Tibial nerve (tissue), 4 donors: ENCODE data around the gene SFXN5. TPM values are rescaled to one million over a fixed set of nuclear protein-coding genes. Genes with fewer than 3 reads are reported as not detected.

Source experiments
- DNase-seq, 2 donors: peaks; one replicate each; pipeline ENCODE4 v3.0.0-alpha.2; 2019; ENCODE audit warnings: low spot score in 2 of 2
- H3K27ac ChIP-seq, 4 donors: fragments of 200-600 bp; sonication (generic) in 3 of 4; one replicate each; pipeline ENCODE4 v1.5.1; 2017 to 2019; ENCODE audit warnings: mild to moderate bottlenecking in 1 of 4
- H3K27me3 ChIP-seq, 2 donors: fragments of 200-600 bp; sonication (generic) in 1 of 2; one replicate each; pipeline versions ENCODE4 v1.5.1 to v1.6.0; 2017 to 2019
- H3K36me3 ChIP-seq, 3 donors: fragments of 200-600 bp; sonication (generic); one replicate each; pipeline ENCODE4 v1.5.1; 2018 to 2019
- H3K4me1 ChIP-seq, 4 donors: fragments of 200-600 bp; sonication (generic) in 3 of 4; one replicate each; pipeline ENCODE4 v1.5.1; 2017 to 2019
- H3K4me3 ChIP-seq, 4 donors: fragments of 200-600 bp; sonication (generic) in 3 of 4; one replicate each; pipeline ENCODE4 v1.5.1; 2017 to 2019; ENCODE audit warnings: mild to moderate bottlenecking in 1 of 4, moderate library complexity in 1 of 4
- H3K9me3 ChIP-seq, 4 donors: fragments of 200-600 bp; sonication (generic) in 3 of 4; one replicate each; pipeline ENCODE4 v1.5.1; 2017 to 2019
- EP300 ChIP-seq, 2 donors: sonication (generic); formaldehyde crosslinking; IDR thresholded peaks; one replicate each; pipeline ENCODE4 v1.6.1; 2017; ENCODE audit warnings: antibody characterized with exemption in 2 of 2, mild to moderate bottlenecking in 1 of 2
- POLR2A ChIP-seq, 2 donors: fragments of 450-650 bp; IDR thresholded peaks; one replicate each; pipeline ENCODE4 v1.6.1; 2017; ENCODE audit warnings: antibody characterized with exemption in 2 of 2, mild to moderate bottlenecking in 2 of 2, moderate library complexity in 2 of 2
- WGBS, 2 donors: methylation state at CpG; one replicate each; pipeline ENCODE4 v1.1.5; 2018; 5-methylcytosine and 5-hydroxymethylcytosine counted together
- total RNA-seq, 4 donors: library from RNA; depleted of rRNA; stranded (reverse); fragments of >200 nt; gene quantifications; one replicate each; pipeline ENCODE4 v1.1.0, GENCODE V29; 2016
- TF ChIP-seq, protein P1 (sequence below), 5 experiments: fragments of 200-600 bp in 3 of 5; fragments of 450-650 bp in 2 of 5; sonication (generic) in 3 of 5; IDR thresholded peaks; one replicate each; pipeline ENCODE4 v1.5.1; 2016 to 2019; ENCODE audit warnings: antibody characterized with exemption in 5 of 5, mild to moderate bottlenecking in 3 of 5, moderate library complexity in 2 of 5

SFXN5 gene
- total RNA-seq, 4 donors from 2014 or later, result 13.8 to 58.1 (median 21.7) TPM

DNA sequence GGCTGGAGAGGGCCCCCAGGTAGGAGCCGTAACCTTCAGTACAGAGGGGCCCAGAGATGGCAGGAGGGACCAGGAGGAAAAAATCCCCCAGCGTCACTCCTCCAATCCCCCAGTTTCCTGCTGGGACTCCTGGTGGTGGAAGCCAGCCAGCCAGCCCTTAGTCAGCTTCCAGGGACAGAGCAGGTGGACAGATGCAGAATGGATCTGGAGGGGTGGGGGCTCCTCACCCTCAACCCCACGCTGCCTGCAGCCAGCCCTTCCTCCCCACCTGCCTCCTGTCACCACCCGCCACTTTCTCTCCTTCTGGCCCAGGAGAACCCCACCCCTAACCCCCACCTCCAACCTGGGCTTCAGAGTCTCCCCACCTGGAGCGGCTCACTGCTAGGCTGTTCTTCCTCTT, 133.1 kb downstream of the SFXN5 start:
- 73 to 88% methylated on average over 4 to 5 of the region's 5 CpGs for WGBS, 2 donors

DNA sequence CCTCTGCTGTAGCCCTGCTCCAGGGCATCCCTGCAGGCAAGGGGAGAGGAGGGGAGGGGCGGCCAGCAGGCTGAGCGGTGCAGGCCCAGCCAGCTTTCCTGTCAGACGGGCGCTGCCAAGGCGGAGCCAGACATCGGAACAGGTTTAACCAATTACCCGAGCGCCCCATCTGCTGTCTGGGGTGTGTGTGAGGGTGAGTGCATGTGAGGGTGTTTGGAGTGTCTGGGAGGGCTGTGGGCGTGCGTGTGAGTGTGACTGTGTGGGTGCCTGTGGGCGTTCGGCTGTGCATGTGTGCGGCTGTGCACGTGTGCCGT, 134.2 kb downstream of the SFXN5 start:
- no peak overlapping the region for H3K27ac ChIP-seq
- WGBS, 2 donors, result 54 to 59% methylated on average over 9 to 15 of the region's 15 CpGs
- DNase-seq, result no peak

More for the DNA sequence above, 133.1 kb downstream of the SFXN5 start:
- DNase-seq, result no peak
- Histone ChIP-seq H3K36me3 (peaks cover 0 to 23% (median 0%) of the 10 kb centered on the region in 3 donors), H3K4me3 (no peak overlapping the region), H3K27ac (no peak overlapping the region), H3K9me3 (no peaks in the 10 kb centered on the region), H3K27me3 (no peaks in the 10 kb centered on the region), H3K4me1 (no peaks in the 10 kb centered on the region)
- TF ChIP-seq POLR2A (IDR thresholded peaks at IDR 0.05), result no peak
- TF ChIP-seq, protein P1, sequence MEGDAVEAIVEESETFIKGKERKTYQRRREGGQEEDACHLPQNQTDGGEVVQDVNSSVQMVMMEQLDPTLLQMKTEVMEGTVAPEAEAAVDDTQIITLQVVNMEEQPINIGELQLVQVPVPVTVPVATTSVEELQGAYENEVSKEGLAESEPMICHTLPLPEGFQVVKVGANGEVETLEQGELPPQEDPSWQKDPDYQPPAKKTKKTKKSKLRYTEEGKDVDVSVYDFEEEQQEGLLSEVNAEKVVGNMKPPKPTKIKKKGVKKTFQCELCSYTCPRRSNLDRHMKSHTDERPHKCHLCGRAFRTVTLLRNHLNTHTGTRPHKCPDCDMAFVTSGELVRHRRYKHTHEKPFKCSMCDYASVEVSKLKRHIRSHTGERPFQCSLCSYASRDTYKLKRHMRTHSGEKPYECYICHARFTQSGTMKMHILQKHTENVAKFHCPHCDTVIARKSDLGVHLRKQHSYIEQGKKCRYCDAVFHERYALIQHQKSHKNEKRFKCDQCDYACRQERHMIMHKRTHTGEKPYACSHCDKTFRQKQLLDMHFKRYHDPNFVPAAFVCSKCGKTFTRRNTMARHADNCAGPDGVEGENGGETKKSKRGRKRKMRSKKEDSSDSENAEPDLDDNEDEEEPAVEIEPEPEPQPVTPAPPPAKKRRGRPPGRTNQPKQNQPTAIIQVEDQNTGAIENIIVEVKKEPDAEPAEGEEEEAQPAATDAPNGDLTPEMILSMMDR (IDR thresholded peaks at IDR 0.05), result no peak
- TF ChIP-seq EP300 (IDR thresholded peaks at IDR 0.05), result no peak

DNA sequence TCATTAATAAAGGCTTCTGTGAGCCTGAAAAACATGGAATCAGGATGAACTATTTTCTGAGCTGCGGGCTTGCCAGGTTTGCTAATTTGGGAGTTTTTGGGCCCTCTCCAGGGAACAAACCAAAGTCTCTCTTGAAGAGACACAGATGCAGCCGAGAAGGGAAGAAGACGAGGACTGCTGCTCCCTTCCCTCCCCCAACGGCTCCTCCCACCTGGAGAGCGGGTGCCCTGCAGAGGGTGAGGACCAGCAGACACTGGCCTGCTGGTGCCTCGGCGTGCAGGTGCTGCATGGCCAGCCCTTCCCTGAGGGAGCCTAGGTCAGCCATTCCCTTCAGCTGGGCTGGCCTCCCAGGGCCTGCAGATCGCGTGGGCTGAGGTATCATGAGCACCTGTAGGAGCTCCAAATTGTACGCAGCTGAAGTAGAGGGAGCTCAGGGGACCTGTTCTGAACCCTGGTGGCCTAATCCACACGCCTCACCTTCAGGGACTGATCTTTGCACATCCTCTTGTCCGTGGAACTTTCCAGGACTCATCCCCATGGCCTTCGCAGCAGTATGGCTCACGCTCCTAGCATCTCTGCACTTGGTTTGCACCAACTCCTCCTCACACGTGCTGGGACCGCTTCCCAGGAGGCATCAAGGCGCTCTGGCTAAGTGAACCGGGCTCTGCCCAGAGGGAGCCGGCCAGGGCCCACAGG, 134.7 kb downstream of the SFXN5 start:
- no peak for TF ChIP-seq POLR2A (IDR thresholded peaks at IDR 0.05)
- no peak for TF ChIP-seq EP300 (IDR thresholded peaks at IDR 0.05)
- TF ChIP-seq, protein P1 (IDR thresholded peaks at IDR 0.05), result no peak
- no peak overlapping the region for H3K27ac ChIP-seq
- H3K36me3 ChIP-seq, result peaks cover 0 to 7% (median 0%) of the 10 kb centered on the region in 3 donors
- no peaks in the 10 kb centered on the region for H3K4me1 ChIP-seq
- H3K9me3 ChIP-seq, result no peaks in the 10 kb centered on the region
- WGBS, 2 donors, result 61 to 62% methylated on average over 18 to 19 of the region's 19 CpGs
- H3K4me3 ChIP-seq, result no peak overlapping the region
- DNase-seq, result no peak
- H3K27me3 ChIP-seq, result no peaks in the 10 kb centered on the region

More for the DNA sequence above, 134.2 kb downstream of the SFXN5 start:
- Histone ChIP-seq H3K27me3 (no peaks in the 10 kb centered on the region), H3K4me1 (no peaks in the 10 kb centered on the region), H3K36me3 (peaks cover 0 to 11% (median 0%) of the 10 kb centered on the region in 3 donors), H3K4me3 (no peak overlapping the region), H3K9me3 (no peaks in the 10 kb centered on the region)
- TF ChIP-seq, protein P1 (IDR thresholded peaks at IDR 0.05), result no peak
- TF ChIP-seq POLR2A (IDR thresholded peaks at IDR 0.05) (no peak), EP300 (IDR thresholded peaks at IDR 0.05) (no peak)

DNA sequence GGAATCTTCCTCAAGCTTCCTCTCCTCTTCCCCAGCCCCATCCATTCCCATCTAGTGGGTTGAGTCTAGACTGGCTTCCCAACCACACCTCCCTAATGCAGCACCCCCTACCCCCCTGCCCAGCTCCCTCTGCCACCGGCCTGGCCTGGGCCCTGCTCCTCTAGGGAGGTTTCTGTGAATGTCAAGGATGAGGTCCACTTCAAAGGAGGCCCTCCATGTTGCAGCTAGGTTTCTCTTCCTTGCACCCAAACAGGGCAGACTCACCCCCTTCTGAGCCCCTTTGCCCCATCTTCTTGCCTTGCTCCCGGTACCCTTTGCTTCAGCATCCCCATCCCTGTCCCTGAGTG, 135.9 kb downstream of the SFXN5 start:
- H3K36me3 ChIP-seq, result peaks cover 0 to 7% (median 0%) of the 10 kb centered on the region in 3 donors
- H3K27ac ChIP-seq, result no peak overlapping the region
- H3K27me3 ChIP-seq, result no peaks in the 10 kb centered on the region
- no peak for DNase-seq
- no peak overlapping the region for H3K4me3 ChIP-seq
- 82% methylated on average over 2 of the region's 2 CpGs for WGBS, 2 donors
- no peaks in the 10 kb centered on the region for H3K9me3 ChIP-seq
- TF ChIP-seq POLR2A (IDR thresholded peaks at IDR 0.05), result no peak
- no peaks in the 10 kb centered on the region for H3K4me1 ChIP-seq

DNA sequence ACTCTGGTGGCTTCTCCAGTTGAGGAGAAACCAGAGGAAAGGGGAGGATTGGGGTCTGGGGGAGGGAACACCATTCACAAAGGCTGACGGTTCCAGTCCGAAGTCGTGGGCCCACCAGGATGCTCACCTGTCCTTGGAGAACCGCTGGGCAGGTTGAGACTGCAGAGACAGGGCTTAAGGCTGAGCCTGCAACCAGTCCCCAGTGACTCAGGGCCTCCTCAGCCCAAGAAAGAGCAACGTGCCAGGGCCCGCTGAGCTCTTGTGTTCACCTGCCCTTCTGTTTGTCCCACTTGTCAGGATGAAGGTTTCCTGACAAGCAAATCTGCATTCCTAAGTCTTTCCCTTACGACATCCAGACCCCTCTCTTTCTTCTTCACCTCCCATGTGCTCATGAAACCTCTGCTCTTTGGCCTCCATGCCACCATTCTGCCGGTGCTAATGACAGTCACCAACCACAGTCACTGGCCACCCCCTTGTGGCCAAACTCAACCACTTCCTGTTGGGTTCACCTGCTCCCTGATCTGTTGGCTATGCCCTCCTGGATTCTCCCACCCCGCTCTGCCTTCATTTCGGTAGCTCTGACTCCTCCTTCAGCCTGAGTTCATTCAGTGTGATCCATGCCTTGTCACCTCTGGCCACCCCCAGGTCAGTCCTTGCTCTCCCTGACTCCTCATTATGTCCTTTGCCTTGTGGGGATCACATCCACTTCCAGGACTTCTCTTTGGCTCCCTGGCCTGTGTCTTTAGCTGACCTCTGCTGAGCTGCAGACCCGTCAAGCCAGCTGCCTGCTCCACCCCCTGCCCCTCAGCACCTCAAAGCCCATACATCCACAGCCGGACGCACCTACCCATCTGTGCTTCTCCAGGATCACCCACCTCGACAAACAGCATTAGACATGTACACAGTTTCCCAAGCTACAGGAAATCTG, 136.6 kb downstream of the SFXN5 start:
- Histone ChIP-seq H3K4me3 (no peak overlapping the region), H3K4me1 (no peaks in the 10 kb centered on the region), H3K36me3 (peaks cover 0 to 7% (median 0%) of the 10 kb centered on the region in 3 donors), H3K9me3 (no peaks in the 10 kb centered on the region), H3K27ac (no peak overlapping the region), H3K27me3 (peaks cover 0 to 4% of the 10 kb centered on the region in 2 donors)
- TF ChIP-seq POLR2A (IDR thresholded peaks at IDR 0.05), result no peak
- TF ChIP-seq, protein P1 (IDR thresholded peaks at IDR 0.05), result peak in 1 of 5 experiments; percentile 6
- WGBS, 2 donors, result 77 to 81% methylated on average over 14 of the region's 14 CpGs
- no peak for DNase-seq
